HG03565 (cell line): Measurements from ENCODE around the gene TRMT5.

Source experiments
- ATAC-seq: cut with Tn5 transposase; IDR thresholded peaks from one replicate; pipeline ENCODE4 v1.9.1; 2021; ENCODE audit warnings: mild to moderate bottlenecking, moderate library complexity; ENCODE audit not compliant: unreplicated experiment

TRMT5 gene, protein sequence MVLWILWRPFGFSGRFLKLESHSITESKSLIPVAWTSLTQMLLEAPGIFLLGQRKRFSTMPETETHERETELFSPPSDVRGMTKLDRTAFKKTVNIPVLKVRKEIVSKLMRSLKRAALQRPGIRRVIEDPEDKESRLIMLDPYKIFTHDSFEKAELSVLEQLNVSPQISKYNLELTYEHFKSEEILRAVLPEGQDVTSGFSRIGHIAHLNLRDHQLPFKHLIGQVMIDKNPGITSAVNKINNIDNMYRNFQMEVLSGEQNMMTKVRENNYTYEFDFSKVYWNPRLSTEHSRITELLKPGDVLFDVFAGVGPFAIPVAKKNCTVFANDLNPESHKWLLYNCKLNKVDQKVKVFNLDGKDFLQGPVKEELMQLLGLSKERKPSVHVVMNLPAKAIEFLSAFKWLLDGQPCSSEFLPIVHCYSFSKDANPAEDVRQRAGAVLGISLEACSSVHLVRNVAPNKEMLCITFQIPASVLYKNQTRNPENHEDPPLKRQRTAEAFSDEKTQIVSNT

DNA sequence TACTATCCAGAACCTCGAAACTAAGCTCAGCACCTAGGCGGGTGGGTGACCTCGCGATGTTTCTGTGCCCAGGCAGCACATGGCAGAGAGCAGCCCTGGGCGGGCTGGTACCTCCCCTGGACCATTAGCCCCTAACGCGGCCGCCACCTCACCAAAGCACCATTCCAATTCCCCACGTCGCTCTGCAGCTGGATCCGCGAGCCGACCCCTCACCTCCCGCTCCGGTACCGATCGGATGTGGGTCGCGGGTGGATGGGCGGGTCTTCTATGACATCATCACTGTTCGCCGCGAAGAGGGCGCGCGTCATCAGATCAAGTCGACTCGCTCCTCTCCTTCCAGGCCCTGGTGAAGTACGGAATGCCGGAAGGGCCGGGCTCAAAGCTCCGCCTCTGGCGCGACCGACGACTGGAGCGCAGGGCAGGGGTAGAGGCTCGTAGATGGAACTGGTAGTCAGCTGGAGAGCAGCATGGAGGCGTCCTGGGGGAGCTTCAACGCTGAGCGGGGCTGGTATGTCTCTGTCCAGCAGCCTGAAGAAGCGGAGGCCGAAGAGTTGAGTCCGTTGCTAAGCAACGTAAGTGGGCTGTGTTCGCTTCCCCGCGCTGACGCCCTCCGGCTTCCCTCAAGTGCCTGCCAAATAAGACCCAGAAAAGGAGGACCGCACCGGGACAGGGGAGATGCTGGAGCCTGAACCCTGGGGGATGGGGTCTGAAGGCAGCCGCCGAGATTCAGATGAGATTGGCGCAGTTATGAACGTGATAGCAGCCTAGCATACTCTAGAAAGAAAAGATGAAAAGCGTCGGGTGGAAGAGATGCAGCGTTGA lies at the start of gene TRMT5, which contains the start of gene SLC38A6:
Gene TRMT5, minus strand, starts transcription at position 269 of the 822 bp plus-strand sequence. Its CDS starts 106 bp downstream, at position 163.
Gene SLC38A6, plus strand, starts transcription at position 435 of the 822 bp plus-strand sequence. Its CDS starts 33 bp downstream, at position 468.
- peak; percentile 75 for ATAC-seq

- ATAC-seq, result no peak
These were observed 45.6 kb upstream of the TRMT5 start for GRCh38 chr14:61026526-61026925.

- no peak for ATAC-seq
These were observed 44.7 kb upstream of the TRMT5 start for GRCh38 chr14:61025251-61026223.

- no peak for ATAC-seq
These were observed 38.7 kb upstream of the TRMT5 start for GRCh38 chr14:61019537-61019936.

DNA sequence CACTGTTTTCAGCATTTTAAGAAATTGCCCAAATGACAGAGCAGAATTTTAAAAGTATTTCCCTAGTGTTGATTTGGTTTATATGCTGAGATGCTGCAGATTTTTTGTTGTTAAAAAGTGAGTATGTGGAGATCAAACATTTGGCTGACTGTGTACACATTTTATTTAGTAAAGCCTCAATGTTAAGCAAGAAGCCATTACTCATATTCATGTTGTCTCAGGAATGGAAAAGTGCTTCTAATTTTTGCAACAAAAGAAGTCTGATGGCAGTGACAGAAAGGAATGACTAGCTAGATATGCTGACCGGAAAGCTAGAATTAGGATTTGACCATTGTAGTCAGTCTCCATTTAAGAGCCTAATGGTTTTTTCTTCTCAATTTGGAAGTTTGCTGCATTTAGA lies 22.7 kb upstream of the TRMT5 start:
- no peak for ATAC-seq

DNA sequence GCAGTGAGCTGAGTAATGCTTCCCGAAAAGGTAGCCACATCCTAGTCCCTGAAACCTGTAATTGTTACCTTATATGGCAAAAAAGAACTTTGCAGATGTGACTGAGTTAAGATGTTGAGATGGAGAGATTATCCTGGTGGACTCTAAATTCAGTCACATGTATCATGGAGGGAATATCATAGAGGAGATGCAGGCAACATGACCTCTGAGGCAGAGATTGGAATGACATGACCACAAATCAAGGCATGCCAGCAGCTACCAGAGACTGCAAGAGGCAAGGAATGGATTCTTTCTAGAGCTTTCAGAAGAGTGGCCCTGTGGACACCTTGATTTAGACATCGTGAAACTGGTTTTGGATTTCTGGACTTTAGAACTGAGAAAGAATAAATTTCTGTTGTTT lies 18.7 kb upstream of the TRMT5 start:
- ATAC-seq, result no peak

- ATAC-seq, result no peak
These were observed 17.7 kb upstream of the TRMT5 start for GRCh38 chr14:60998617-60999016.

DNA sequence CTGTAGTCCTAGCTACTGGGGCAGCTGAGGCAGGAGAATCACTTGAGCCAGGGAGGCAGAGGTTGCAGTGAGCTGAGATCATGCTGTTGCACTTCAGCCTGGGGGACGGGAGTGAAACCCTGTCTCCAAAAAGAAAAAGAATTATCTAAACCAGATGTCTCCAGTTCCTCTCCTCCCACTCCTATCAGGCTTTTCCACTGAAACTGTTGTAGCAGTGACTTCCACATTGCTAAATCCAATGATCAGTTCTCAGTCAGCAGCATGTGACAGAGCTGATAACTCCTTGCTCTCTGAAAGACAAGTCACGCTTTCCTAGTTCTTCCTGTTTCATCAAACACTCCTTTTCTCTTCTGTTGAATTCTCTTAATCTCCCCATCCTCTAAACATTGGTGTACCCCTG lies 8.7 kb upstream of the TRMT5 start:
- no peak for ATAC-seq

DNA sequence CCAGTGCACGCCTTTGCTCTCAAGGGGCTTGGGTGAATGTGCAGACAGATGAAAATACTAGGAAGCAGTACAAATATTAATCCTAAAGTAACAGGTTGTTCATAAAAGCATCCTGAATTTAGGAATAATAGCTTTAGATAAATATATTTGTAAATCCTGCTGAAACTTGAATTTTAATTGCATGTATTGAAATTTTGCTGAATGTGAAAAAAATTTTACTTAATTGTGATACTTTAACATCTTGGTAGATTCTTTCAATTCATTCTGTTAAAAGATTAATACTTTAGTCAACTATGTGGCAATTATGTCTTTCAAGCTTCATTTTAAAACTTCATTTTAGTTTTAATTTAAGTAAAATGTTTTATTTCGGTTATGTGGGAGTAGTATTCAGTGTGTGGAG lies 5.6 kb upstream of the TRMT5 start:
- no peak for ATAC-seq

- no peak for ATAC-seq
These were observed 3.3 kb upstream of the TRMT5 start for GRCh38 chr14:60984196-60984595.

- no peak for ATAC-seq
These were observed 965 bp upstream of the TRMT5 start for GRCh38 chr14:60981633-60982455.

DNA sequence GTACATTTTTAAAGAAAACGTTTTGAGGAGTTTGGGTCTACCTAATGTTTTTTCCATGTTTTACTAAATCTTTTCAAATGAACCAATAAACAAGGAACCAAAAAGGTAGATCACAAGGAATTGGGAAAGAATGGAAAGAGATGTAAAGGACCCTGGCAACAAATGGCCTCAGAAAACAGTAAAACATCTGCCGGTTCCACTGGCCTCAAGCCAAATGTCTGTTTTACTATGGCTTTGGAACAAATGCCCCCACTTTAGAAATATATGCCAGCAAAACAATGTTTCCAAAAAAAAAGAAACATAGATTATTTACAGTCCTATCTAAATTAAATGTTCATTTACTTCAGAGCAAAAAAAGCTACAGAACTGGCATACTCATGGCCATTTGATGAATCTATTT lies 3.0 kb downstream of the TRMT5 start:
- ATAC-seq, result no peak

- no peak for ATAC-seq
These were observed 5.3 kb downstream of the TRMT5 start for GRCh38 chr14:60975551-60975950.

- ATAC-seq, result no peak
These were observed 6.7 kb downstream of the TRMT5 start for GRCh38 chr14:60974090-60974651.

- no peak for ATAC-seq
These were observed 7.8 kb downstream of the TRMT5 start for GRCh38 chr14:60973070-60973469.

- no peak for ATAC-seq
These were observed 8.6 kb downstream of the TRMT5 start for GRCh38 chr14:60972295-60972694.

GRCh38 chr14:60971271-60971670 lies 9.6 kb downstream of the TRMT5 start:
- ATAC-seq, result no peak

DNA sequence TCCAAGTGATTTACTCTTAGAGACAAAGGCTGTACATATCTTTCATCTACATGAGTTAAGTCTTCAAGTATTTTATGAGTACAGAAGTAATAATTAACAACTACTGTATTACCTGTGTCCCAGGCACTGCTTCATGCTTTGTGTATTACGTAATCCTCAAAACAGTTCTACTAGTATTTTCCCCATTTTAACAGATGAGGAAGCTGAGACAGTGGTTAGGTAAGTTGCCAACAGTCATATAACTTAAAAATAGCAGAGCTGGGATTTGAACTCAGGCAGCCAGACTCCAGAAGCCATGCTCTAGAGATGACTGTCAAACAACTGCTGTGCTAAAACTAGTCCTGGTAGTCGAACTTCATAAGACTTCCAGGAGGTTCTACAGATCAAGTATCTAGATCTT lies 10.7 kb downstream of the TRMT5 start:
- no peak for ATAC-seq

DNA sequence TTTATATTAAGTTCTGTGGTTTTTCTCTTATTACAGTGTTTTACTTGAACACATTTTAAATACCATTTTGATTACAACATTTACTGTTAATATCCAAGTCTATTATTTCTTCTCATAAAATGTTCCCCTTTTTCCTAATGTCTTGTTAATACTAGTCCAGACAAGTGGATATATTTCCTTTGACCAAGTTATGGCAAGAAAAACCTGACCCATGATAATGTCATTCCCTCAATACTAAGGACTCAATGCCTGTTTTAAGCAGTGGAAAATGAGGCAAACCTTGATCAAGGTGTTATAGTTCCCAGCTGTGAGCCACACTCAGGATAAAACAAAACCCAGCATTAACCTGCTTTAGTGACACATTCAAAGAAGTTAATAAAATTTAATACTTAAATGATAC lies 12.2 kb downstream of the TRMT5 start:
- no peak for ATAC-seq
